Kidney (tissue), 14 donors: Measurements from ENCODE around the gene EDN3. TPM values are rescaled to one million over a fixed set of nuclear protein-coding genes. Genes with fewer than 3 reads are reported as not detected.

Experiments used
- DNase-seq, 5 donors: peaks; one replicate each; pipeline ENCODE4 v3.0.0-alpha.2; 2013 to 2020
- FAIRE-seq: peaks from 2 replicates; lab custom pipeline; 2012; peaks lifted over from hg19 to GRCh38; lab: Jason Lieb, UNC
- H3K27ac ChIP-seq, 2 donors: one replicate each; pipeline ENCODE4 v1.7.0; 2013; ENCODE audit warnings: low read depth in 2 of 2, low read length in 2 of 2, inconsistent platforms in 1 of 2
- H3K27me3 ChIP-seq: one replicate; pipeline ENCODE4 v1.7.1; 2013; ENCODE audit warnings: low read length, inconsistent platforms; ENCODE audit not compliant: control insufficient read depth, insufficient read depth
- H3K36me3 ChIP-seq, 3 donors: one replicate each; pipeline versions ENCODE4 v1.7.0 to v1.7.1; 2013; ENCODE audit warnings: low read length in 3 of 3, control low read depth in 1 of 3, inconsistent platforms in 1 of 3; ENCODE audit not compliant: insufficient read depth in 3 of 3, control insufficient read depth in 2 of 3
- H3K4me1 ChIP-seq, 3 donors: one replicate each; pipeline versions ENCODE4 v1.7.0 to v1.7.1; 2013; ENCODE audit warnings: low read length in 3 of 3, inconsistent platforms in 1 of 3, low read depth in 1 of 3; ENCODE audit not compliant: control insufficient read depth in 2 of 3, insufficient read depth in 2 of 3
- H3K4me3 ChIP-seq, 3 donors: one replicate each; pipeline versions ENCODE4 v1.7.0 to v1.8.1; 2013; ENCODE audit warnings: low read length in 3 of 3, control low read depth in 1 of 3, inconsistent platforms in 1 of 3
- H3K9ac ChIP-seq, 3 donors: one replicate each; pipeline versions ENCODE4 v1.7.0 to v1.7.1; 2013; ENCODE audit warnings: low read length in 3 of 3, control low read depth in 1 of 3, inconsistent platforms in 1 of 3
- H3K9me3 ChIP-seq, 3 donors: one replicate each; pipeline versions ENCODE4 v1.7.0 to v1.7.1; 2013; ENCODE audit warnings: low read length in 3 of 3, control low read depth in 1 of 3, inconsistent platforms in 1 of 3; ENCODE audit not compliant: control insufficient read depth in 2 of 3, insufficient read depth in 1 of 3
- CTCF ChIP-seq: IDR thresholded peaks from 3 replicates; pipeline ENCODE4 v1.5.1; 2012; ENCODE audit warnings: mild to moderate bottlenecking, moderate library complexity, borderline replicate concordance; ENCODE audit not compliant: insufficient read depth; ENCODE audit errors: extremely low read depth
- intact Hi-C: fragments of 100-400 bp; cut with DNase I; formaldehyde crosslinking; loops from one replicate; pipeline ENCODE4 v1.11.1; 2022
- polyA plus RNA-seq: library from polyadenylated mRNA; stranded (reverse); fragments of 350-450 nt; fragmentation: Illumina TruSeq; extraction: RNeasy Lipid Tissue Mini Kit (QIAGEN cat#74804); gene quantifications from one replicate; pipeline ENCODE4 v1.2.3, GENCODE V29; 2014; ENCODE audit warnings: low read depth, low replicate concordance; ENCODE audit not compliant: insufficient read depth
- total RNA-seq: library from RNA; stranded (reverse); fragmentation: NEBNext Ultra II Directional; extraction: Animal tissue kit (Norgen Biotek cat#: 25700); gene quantifications from one replicate; pipeline ENCODE4 v1.2.1, GENCODE V29; 2021
- donor health status: control.
- donor health status: control.
- donor health status: control.
- donor health status: control.
- donor health status: control.
- donor health status: DM: yes; HTN: yes; CAD: no.
- donor health status: Normal renal cell carcinoma (clear cell type).

The EDN3 gene
- total and polyA plus RNA-seq, 2 donors from 2014 or later, result 0.19 TPM; not detected in 1

- H3K27me3 ChIP-seq, result no peaks in the 10 kb centered on the region
- H3K27ac ChIP-seq, result no peak overlapping the region
- H3K36me3 ChIP-seq, result no peaks in the 10 kb centered on the region
- H3K4me3 ChIP-seq, result no peak overlapping the region
- TF ChIP-seq CTCF, result no peak
- H3K9ac ChIP-seq, result no peak overlapping the region
- H3K4me1 ChIP-seq, result no peaks in the 10 kb centered on the region
- DNase-seq (no peak), FAIRE-seq (no peak)
- intact Hi-C loops, result no loop called here
- H3K9me3 ChIP-seq, result no peaks in the 10 kb centered on the region
These were observed 24.7 kb downstream of the EDN3 start for GRCh38 chr20:59325142-59325523.

GRCh38 chr20:59326188-59326587 is 25.8 kb downstream of the EDN3 start:
- no peak overlapping the region for H3K9ac ChIP-seq
- no peak overlapping the region for H3K27ac ChIP-seq
- no peaks in the 10 kb centered on the region for H3K27me3 ChIP-seq
- no peaks in the 10 kb centered on the region for H3K9me3 ChIP-seq
- no peak for TF ChIP-seq CTCF
- H3K36me3 ChIP-seq, result no peaks in the 10 kb centered on the region
- no peak overlapping the region for H3K4me3 ChIP-seq
- FAIRE-seq, result no peak
- DNase-seq, result no peak
- H3K4me1 ChIP-seq, result no peaks in the 10 kb centered on the region
- intact Hi-C loops, result no loop called here

GRCh38 chr20:59328071-59328470 is 27.7 kb downstream of the EDN3 start:
- no peaks in the 10 kb centered on the region for H3K27me3 ChIP-seq

More at GRCh38 chr20:59328071-59328470, 27.7 kb downstream of the EDN3 start:
- DNase-seq (no peak), FAIRE-seq (no peak)
- H3K4me1 ChIP-seq, result no peaks in the 10 kb centered on the region
- no peak for TF ChIP-seq CTCF
- H3K27ac ChIP-seq, result no peak overlapping the region
- no peak overlapping the region for H3K4me3 ChIP-seq
- H3K9me3 ChIP-seq, result no peaks in the 10 kb centered on the region
- no peak overlapping the region for H3K9ac ChIP-seq
- no peaks in the 10 kb centered on the region for H3K36me3 ChIP-seq
- intact Hi-C loops, result no loop called here
